SK-N-MC (cell line): ENCODE results near the gene POGZ.

Source experiments
- EZH2 ChIP-seq: fragments of 200-600 bp; sonication (generic); IDR thresholded peaks from one replicate; pipeline ENCODE4 v1.6.1; 2017; ENCODE audit warnings: antibody characterized with exemption
- FOXP2 ChIP-seq: optimal IDR thresholded peaks from 2 replicates; pipeline ENCODE3; 2011; ENCODE audit warnings: mild to moderate bottlenecking, moderate library complexity; ENCODE audit not compliant: insufficient read depth; ENCODE audit errors: extremely low read length, control extremely low read depth
- POLR2AphosphoS5 ChIP-seq: IDR thresholded peaks from 2 replicates; pipeline ENCODE4 v1.6.1; 2012; ENCODE audit warnings: mild to moderate bottlenecking, low read depth, low read length, borderline replicate concordance

- TF ChIP-seq POLR2AphosphoS5, result no peak
- TF ChIP-seq EZH2, result no peak
- TF ChIP-seq FOXP2, result no peak
Measured at GRCh38 chr1:151508833-151509232, 49.5 kb upstream of the POGZ start.
